ENCODE measurements around the gene SEMA5B. TPM values are rescaled to one million over a fixed set of nuclear protein-coding genes. Genes with fewer than 3 reads are reported as not detected.

The SEMA5B gene
- total RNA-seq, 1 experiment from 2014 or later = 1.0 TPM

- Mint-ChIP-seq H3K9me3 (ENCODE audit: unreplicated experiment) (no peaks in the 10 kb centered on the region), H3K27me3 (ENCODE audit: insufficient read depth, unreplicated experiment) (no peaks in the 10 kb centered on the region), H3K4me1 (ENCODE audit: low read depth, unreplicated experiment) (no peaks in the 10 kb centered on the region), H3K27ac (ENCODE audit: unreplicated experiment) (no peak overlapping the region), H3K4me3 (ENCODE audit: unreplicated experiment) (no peak overlapping the region), H3K36me3 (ENCODE audit: insufficient read depth, unreplicated experiment) (no peaks in the 10 kb centered on the region)
- Histone ChIP-seq H3K4me1 (no peaks in the 10 kb centered on the region), H3K27me3 (replicated peaks; ENCODE audit: control insufficient read depth, insufficient read depth, low read length) (no peaks in the 10 kb centered on the region), H3K9me3 (0 out of 2 replicates have a peak, but pooled peaks cover 3% of the 10 kb centered on the region), H3K4me3 (ENCODE audit: low read depth, low read length) (no peak overlapping the region), H3K36me3 (ENCODE audit: control insufficient read depth, insufficient read depth, low read length) (no peaks in the 10 kb centered on the region)
- POLR2A ChIA-PET = no interaction called here
- BruUV-seq (replicated peaks) = no TSS peak
- intact Hi-C loops (cut with micrococcal nuclease; ENCODE audit: unreplicated experiment) = loop anchor here (10.0 kb wide), 1 partner anchor 94 kb away; no protein-coding TSS in a partner anchor
- no peak for DNase-seq
- no peak for TF ChIP-seq CTCF (IDR thresholded peaks at IDR 0.05; ENCODE audit: insufficient read depth in 1 of 2, low read depth in 1 of 2, low read length in 1 of 2, severe bottlenecking in 1 of 2, unreplicated experiment in 1 of 2)
- CTCF ChIA-PET = no interaction called here
Measured at GRCh38 chr3:122948408-122948807, 79.2 kb downstream of the SEMA5B start.

DNA sequence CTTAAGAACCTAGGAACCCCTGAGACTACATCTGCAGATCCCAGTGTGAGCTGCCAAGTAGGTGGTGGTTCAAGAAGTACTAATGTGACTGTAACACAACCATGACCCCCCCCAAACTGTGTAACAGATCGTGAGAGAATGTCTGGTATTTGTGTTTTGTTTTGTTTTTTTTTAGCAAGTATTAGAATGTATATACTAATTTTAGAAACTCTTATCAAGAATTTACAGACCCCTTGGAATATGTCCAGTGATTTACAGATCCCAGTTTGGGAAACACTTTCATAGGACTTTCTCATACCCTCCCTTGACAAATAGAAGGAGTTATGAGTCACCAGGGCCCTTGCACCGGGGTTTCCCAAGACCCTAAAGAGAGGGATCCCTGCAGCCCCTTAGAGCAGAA, 79.8 kb downstream of the SEMA5B start:
- Histone ChIP-seq H3K27me3 (replicated peaks; ENCODE audit: control insufficient read depth, insufficient read depth, low read length) (no peaks in the 10 kb centered on the region), H3K4me1 (no peaks in the 10 kb centered on the region), H3K36me3 (ENCODE audit: control insufficient read depth, insufficient read depth, low read length) (no peaks in the 10 kb centered on the region), H3K9me3 (0 out of 2 replicates have a peak, but pooled peaks cover 3% of the 10 kb centered on the region), H3K4me3 (ENCODE audit: low read depth, low read length) (no peak overlapping the region)
- Mint-ChIP-seq H3K27me3 (ENCODE audit: insufficient read depth, unreplicated experiment) (no peaks in the 10 kb centered on the region), H3K4me1 (ENCODE audit: low read depth, unreplicated experiment) (no peaks in the 10 kb centered on the region), H3K4me3 (ENCODE audit: unreplicated experiment) (no peak overlapping the region), H3K27ac (ENCODE audit: unreplicated experiment) (no peak overlapping the region), H3K9me3 (ENCODE audit: unreplicated experiment) (no peaks in the 10 kb centered on the region), H3K36me3 (ENCODE audit: insufficient read depth, unreplicated experiment) (no peaks in the 10 kb centered on the region)
- TF ChIP-seq CTCF (IDR thresholded peaks at IDR 0.05; ENCODE audit: insufficient read depth in 1 of 2, low read depth in 1 of 2, low read length in 1 of 2, severe bottlenecking in 1 of 2, unreplicated experiment in 1 of 2) = no peak
- intact Hi-C loops (cut with micrococcal nuclease; ENCODE audit: unreplicated experiment) = loop anchor here (10.0 kb wide), 1 partner anchor 93 kb away; no protein-coding TSS in a partner anchor
- ChIA-PET POLR2A (no interaction called here), CTCF (no interaction called here)
- no TSS peak for BruUV-seq (replicated peaks)
- no peak for DNase-seq

DNA sequence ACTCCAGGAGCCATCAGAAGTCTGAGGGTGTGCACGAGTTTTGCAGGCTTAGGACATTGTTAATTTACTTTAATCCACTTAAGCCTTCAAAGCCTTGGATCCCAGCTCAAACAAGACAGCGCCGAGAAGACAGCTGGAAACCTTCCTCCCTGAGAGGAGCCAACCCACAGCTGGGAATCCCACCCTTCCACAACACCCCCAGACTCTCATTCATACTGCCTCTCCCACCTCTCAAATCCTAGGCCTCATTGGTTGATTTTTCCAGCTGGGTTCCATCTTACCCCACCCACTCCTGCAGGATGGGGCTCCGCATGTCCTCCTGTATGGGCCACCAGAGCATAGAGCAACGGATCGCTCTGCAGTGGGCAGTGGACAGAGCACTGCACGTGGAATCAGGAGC, 80.4 kb downstream of the SEMA5B start:
- no peaks in the 10 kb centered on the region for H3K9me3 Mint-ChIP-seq (ENCODE audit: unreplicated experiment)
- Histone ChIP-seq H3K27me3 (replicated peaks; ENCODE audit: control insufficient read depth, insufficient read depth, low read length) (no peaks in the 10 kb centered on the region), H3K36me3 (ENCODE audit: control insufficient read depth, insufficient read depth, low read length) (no peaks in the 10 kb centered on the region), H3K4me3 (ENCODE audit: low read depth, low read length) (no peak overlapping the region), H3K4me1 (no peaks in the 10 kb centered on the region), H3K9me3 (0 out of 2 replicates have a peak, but pooled peaks cover 3% of the 10 kb centered on the region)
- POLR2A ChIA-PET = no interaction called here
- DNase-seq = no peak
- no peaks in the 10 kb centered on the region for H3K27me3 Mint-ChIP-seq (ENCODE audit: insufficient read depth, unreplicated experiment)
- no peak for TF ChIP-seq CTCF (IDR thresholded peaks at IDR 0.05; ENCODE audit: insufficient read depth in 1 of 2, low read depth in 1 of 2, low read length in 1 of 2, severe bottlenecking in 1 of 2, unreplicated experiment in 1 of 2)
- H3K36me3 Mint-ChIP-seq (ENCODE audit: insufficient read depth, unreplicated experiment) = no peaks in the 10 kb centered on the region
- intact Hi-C loops (cut with micrococcal nuclease; ENCODE audit: unreplicated experiment) = loop anchor here (10.0 kb wide), 1 partner anchor 92 kb away; no protein-coding TSS in a partner anchor
- BruUV-seq (replicated peaks) = no TSS peak
- no peaks in the 10 kb centered on the region for H3K4me1 Mint-ChIP-seq (ENCODE audit: low read depth, unreplicated experiment)
- CTCF ChIA-PET = no interaction called here
- H3K27ac Mint-ChIP-seq (ENCODE audit: unreplicated experiment) = no peak overlapping the region
- no peak overlapping the region for H3K4me3 Mint-ChIP-seq (ENCODE audit: unreplicated experiment)

Measured in Caco-2 (cell line).